ENCODE results near the gene PDE4D.

Gene PDE4D

DNA sequence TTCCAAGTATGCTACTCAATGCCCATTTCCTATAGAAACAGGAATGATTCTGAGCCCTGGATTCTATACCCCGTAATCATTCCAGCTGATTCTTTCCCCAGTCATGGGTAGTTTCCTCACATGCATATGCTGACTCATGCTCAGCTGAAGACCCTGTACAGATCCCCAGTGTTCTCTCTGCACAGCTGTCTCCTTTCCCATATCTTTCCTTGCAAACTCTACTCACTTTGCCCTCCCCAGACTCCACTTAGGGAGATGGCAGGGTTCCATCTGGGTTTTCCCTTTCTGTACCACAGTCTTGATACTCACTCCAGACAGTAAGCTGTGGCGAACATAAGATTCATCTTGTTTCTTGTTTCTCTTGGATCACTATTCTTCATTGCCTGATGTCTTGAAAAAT is 953.1 kb downstream of the PDE4D start:
- Histone ChIP-seq H3K36me3 (replicated peaks; ENCODE audit: insufficient read depth, low read length) (no peaks in the 10 kb centered on the region), H3K79me2 (ENCODE audit: low read length) (no peaks in the 10 kb centered on the region), H3K4me1 (ENCODE audit: low read length) (no peaks in the 10 kb centered on the region), H3K4me3 (ENCODE audit: low read length) (no peak overlapping the region), H3F3A (ENCODE audit: insufficient read depth, low read length) (no peaks in the 10 kb centered on the region), H3K27me3 (replicated peaks; ENCODE audit: insufficient read depth, low read length) (no peaks in the 10 kb centered on the region), H3K4me2 (ENCODE audit: low read depth, low read length) (no peak overlapping the region), H3K9ac (ENCODE audit: low read length) (no peak overlapping the region), H3K9me3 (replicated peaks; ENCODE audit: insufficient read depth, low read length) (no peaks in the 10 kb centered on the region), H3K27ac (ENCODE audit: low read length) (no peak overlapping the region), H3K9me2 (replicated peaks; ENCODE audit: insufficient read depth, low read length) (no peaks in the 10 kb centered on the region), H4K20me1 (ENCODE audit: insufficient read depth, low read length) (no peaks in the 10 kb centered on the region), H2AFZ (ENCODE audit: low read length) (no peak overlapping the region)
- TF ChIP-seq EZH2 (optimal IDR thresholded peaks at IDR 0.05; ENCODE audit: low read depth, low read length) (no peak), EZH2phosphoT487 (IDR thresholded peaks at IDR 0.05; ENCODE audit: low read length) (no peak)
- TF ChIP-seq, protein P1, sequence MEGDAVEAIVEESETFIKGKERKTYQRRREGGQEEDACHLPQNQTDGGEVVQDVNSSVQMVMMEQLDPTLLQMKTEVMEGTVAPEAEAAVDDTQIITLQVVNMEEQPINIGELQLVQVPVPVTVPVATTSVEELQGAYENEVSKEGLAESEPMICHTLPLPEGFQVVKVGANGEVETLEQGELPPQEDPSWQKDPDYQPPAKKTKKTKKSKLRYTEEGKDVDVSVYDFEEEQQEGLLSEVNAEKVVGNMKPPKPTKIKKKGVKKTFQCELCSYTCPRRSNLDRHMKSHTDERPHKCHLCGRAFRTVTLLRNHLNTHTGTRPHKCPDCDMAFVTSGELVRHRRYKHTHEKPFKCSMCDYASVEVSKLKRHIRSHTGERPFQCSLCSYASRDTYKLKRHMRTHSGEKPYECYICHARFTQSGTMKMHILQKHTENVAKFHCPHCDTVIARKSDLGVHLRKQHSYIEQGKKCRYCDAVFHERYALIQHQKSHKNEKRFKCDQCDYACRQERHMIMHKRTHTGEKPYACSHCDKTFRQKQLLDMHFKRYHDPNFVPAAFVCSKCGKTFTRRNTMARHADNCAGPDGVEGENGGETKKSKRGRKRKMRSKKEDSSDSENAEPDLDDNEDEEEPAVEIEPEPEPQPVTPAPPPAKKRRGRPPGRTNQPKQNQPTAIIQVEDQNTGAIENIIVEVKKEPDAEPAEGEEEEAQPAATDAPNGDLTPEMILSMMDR (IDR thresholded peaks at IDR 0.05; ENCODE audit: low read length): no peak
- DNase-seq: no peak

DNA sequence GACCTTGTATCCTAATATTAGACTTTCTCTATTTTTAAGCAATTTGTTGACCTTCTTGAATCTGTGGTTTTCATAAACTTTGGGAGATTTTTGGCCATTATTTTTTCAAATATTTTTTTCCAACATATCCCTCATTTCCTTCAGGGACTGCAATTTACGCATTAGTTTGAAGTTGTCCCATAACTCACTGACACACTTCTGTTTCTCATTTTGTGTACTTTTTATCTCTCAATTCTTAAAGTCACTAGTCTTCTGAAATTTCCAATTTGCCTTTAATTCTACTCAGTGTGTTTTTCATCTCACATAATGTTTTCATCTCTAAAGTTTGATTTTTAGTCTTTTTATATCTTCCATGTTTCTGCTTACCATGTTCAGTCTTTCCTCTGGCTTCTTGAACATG is 953.9 kb downstream of the PDE4D start:
- H2AFZ ChIP-seq (ENCODE audit: low read length): no peak overlapping the region
- H3K9ac ChIP-seq (ENCODE audit: low read length): no peak overlapping the region
- no peaks in the 10 kb centered on the region for H3K4me1 ChIP-seq (ENCODE audit: low read length)
- H3K27ac ChIP-seq (ENCODE audit: low read length): no peak overlapping the region
- H4K20me1 ChIP-seq (ENCODE audit: insufficient read depth, low read length): no peaks in the 10 kb centered on the region
- no peak overlapping the region for H3K4me2 ChIP-seq (ENCODE audit: low read depth, low read length)
- TF ChIP-seq EZH2phosphoT487 (IDR thresholded peaks at IDR 0.05; ENCODE audit: low read length): no peak
- no peak for TF ChIP-seq EZH2 (optimal IDR thresholded peaks at IDR 0.05; ENCODE audit: low read depth, low read length)
- TF ChIP-seq, protein P1 (IDR thresholded peaks at IDR 0.05; ENCODE audit: low read length): no peak
- H3K36me3 ChIP-seq (replicated peaks; ENCODE audit: insufficient read depth, low read length): no peaks in the 10 kb centered on the region
- DNase-seq: no peak
- no peaks in the 10 kb centered on the region for H3F3A ChIP-seq (ENCODE audit: insufficient read depth, low read length)
- no peaks in the 10 kb centered on the region for H3K9me2 ChIP-seq (replicated peaks; ENCODE audit: insufficient read depth, low read length)
- H3K79me2 ChIP-seq (ENCODE audit: low read length): no peaks in the 10 kb centered on the region
- no peaks in the 10 kb centered on the region for H3K27me3 ChIP-seq (replicated peaks; ENCODE audit: insufficient read depth, low read length)
- H3K4me3 ChIP-seq (ENCODE audit: low read length): no peak overlapping the region
- H3K9me3 ChIP-seq (replicated peaks; ENCODE audit: insufficient read depth, low read length): no peaks in the 10 kb centered on the region

DNA sequence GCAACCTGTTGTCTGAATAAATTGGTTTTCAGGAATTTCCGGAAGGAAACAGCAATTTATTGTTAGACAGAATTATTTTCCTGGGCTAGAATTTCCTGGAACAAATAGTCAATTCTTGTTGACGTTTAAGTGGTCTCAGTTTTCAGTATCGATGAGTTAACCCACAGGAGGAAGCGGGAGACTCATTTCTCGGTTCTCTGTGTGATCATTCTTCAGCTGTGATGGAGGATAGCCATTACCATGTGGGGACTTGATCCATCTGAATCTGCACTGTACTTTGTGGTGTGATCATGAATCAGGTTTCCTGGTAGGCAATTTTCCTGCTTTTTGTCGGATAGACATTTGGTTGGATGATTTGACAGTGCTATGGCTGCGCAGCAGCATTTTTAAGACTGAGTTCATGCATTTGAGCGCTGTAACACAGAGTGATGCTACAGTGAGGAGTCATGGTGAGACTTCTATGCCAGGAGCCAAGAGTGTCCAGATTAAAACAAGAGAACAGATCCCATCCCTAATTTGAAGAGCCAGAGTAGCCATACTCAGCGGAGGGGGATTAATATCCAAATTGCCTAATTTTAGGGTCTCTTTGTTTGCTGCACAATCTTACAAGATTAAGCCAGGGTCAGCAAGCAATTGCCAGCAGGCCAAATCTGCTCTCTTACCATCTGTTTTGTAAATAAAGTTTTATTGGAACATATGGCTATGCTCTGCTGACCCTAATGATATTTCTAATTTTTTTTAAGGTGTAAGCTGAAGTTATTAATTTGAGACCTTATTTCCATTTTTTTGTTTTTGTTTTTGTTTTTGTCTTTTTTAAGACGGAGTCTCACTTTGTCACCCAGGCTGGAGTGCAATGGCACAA is 954.7 kb downstream of the PDE4D start:
- no peaks in the 10 kb centered on the region for H3K36me3 ChIP-seq (replicated peaks; ENCODE audit: insufficient read depth, low read length)
- H3K27ac ChIP-seq (ENCODE audit: low read length): no peak overlapping the region
- no peak overlapping the region for H3K9ac ChIP-seq (ENCODE audit: low read length)
- DNase-seq: no peak
- H3K4me1 ChIP-seq (ENCODE audit: low read length): no peaks in the 10 kb centered on the region
- no peaks in the 10 kb centered on the region for H3K9me2 ChIP-seq (replicated peaks; ENCODE audit: insufficient read depth, low read length)
- H3K4me3 ChIP-seq (ENCODE audit: low read length): no peak overlapping the region
- H2AFZ ChIP-seq (ENCODE audit: low read length): no peak overlapping the region
- no peak for TF ChIP-seq EZH2phosphoT487 (IDR thresholded peaks at IDR 0.05; ENCODE audit: low read length)
- no peak for TF ChIP-seq EZH2 (optimal IDR thresholded peaks at IDR 0.05; ENCODE audit: low read depth, low read length)
- TF ChIP-seq, protein P1 (IDR thresholded peaks at IDR 0.05; ENCODE audit: low read length): no peak
- no peaks in the 10 kb centered on the region for H4K20me1 ChIP-seq (ENCODE audit: insufficient read depth, low read length)
- no peaks in the 10 kb centered on the region for H3K79me2 ChIP-seq (ENCODE audit: low read length)
- H3K4me2 ChIP-seq (ENCODE audit: low read depth, low read length): no peak overlapping the region
- H3F3A ChIP-seq (ENCODE audit: insufficient read depth, low read length): no peaks in the 10 kb centered on the region
- H3K9me3 ChIP-seq (replicated peaks; ENCODE audit: insufficient read depth, low read length): no peaks in the 10 kb centered on the region
- no peaks in the 10 kb centered on the region for H3K27me3 ChIP-seq (replicated peaks; ENCODE audit: insufficient read depth, low read length)

Data from MM.1S (cell line).